Activated CD8-positive, alpha-beta T cell treated with anti-CD3 and anti-CD28 coated beads, Interleukin-2, amount 10 ng/mL, durations not matched to agents 7 days and 5 days (primary cell): ENCODE data around the gene NEK9. TPM values are rescaled to one million over a fixed set of nuclear protein-coding genes. Genes with fewer than 3 reads are reported as not detected.
"Not testable (repeated sequence)": the region's sequence is repeated elsewhere in the genome, so short reads cannot be mapped to it uniquely, and the experiment has no call there.

Experiments
- ATAC-seq: fragments of 150-1000 bp; cut with Tn5 transposase; one replicate; pipeline ENCODE4 v1.10.0; 2021; ENCODE audit warnings: moderate library complexity
- CTCF ChIA-PET: fragments of 350-600 bp; sonication (Branson Sonifier 250); formaldehyde crosslinking; loops from one replicate; lab custom pipeline; 2021; ENCODE audit warnings: antibody characterized with exemption; lab: Charles Lee
- POLR2A ChIA-PET: fragments of 350-600 bp; sonication (Branson Sonifier 250); formaldehyde crosslinking; loops from one replicate; lab custom pipeline; 2021; ENCODE audit warnings: antibody characterized with exemption; lab: Charles Lee
- DNase-seq: peaks from one replicate; pipeline ENCODE4 v3.0.0-alpha.2; 2020
- H3K27ac Mint-ChIP-seq: one replicate; pipeline ENCODE4 v1.8.0; 2021; ENCODE audit warnings: mild to moderate bottlenecking, mixed read lengths
- H3K27me3 Mint-ChIP-seq: one replicate; pipeline ENCODE4 v1.8.0; 2021; ENCODE audit warnings: low read depth, mixed read lengths
- H3K36me3 Mint-ChIP-seq: one replicate; pipeline ENCODE4 v1.8.0; 2021; ENCODE audit warnings: low read depth, mixed read lengths
- H3K4me1 Mint-ChIP-seq: one replicate; pipeline ENCODE4 v1.8.0; 2021; ENCODE audit warnings: low read depth, mixed read lengths
- H3K4me3 Mint-ChIP-seq: one replicate; pipeline ENCODE4 v1.8.0; 2021; ENCODE audit warnings: mild to moderate bottlenecking, mixed read lengths
- H3K9me3 Mint-ChIP-seq: one replicate; pipeline ENCODE4 v1.8.0; 2022; ENCODE audit warnings: mixed read lengths; ENCODE audit not compliant: insufficient read depth
- total RNA-seq, 2 experiments: library from RNA; stranded (reverse); gene quantifications; one replicate each; pipeline ENCODE4 v1.2.3, GENCODE V29; 2021

NEK9 gene
- total RNA-seq, 2 experiments from 2014 or later = 73.7 to 80.0 TPM

DNA sequence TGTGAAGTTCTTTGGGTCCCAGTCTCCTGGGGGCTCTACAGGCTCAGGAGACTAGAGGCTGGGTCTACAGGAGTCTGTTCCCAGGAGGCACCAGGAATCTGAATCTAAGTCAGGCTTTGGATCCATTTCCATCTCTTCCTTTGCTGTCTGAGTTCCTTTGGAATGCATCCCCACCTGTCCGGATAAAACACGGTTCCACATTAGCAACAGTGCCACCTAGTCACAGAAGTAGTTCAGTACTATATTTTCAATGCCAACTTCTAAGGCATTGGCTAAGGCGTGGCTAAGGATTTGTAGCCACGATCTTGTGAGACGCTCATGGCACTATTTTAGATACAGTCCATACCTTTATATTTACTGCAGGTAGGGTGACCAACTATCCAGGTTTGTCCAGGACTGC is 42.3 kb downstream of the NEK9 start:
- Mint-ChIP-seq H3K4me1 (no peaks in the 10 kb centered on the region), H3K9me3 (no peaks in the 10 kb centered on the region), H3K27ac (no peak overlapping the region), H3K4me3 (no peak overlapping the region), H3K36me3 (peaks cover 50% of the 10 kb centered on the region), H3K27me3 (no peaks in the 10 kb centered on the region)
- POLR2A ChIA-PET = no interaction called here
- CTCF ChIA-PET = interaction anchor here (0.9 kb wide), 1 partner anchor 10 kb away, joined by 3 read pairs; no protein-coding TSS in a partner anchor
- no peak for ATAC-seq
- no peak for DNase-seq

DNA sequence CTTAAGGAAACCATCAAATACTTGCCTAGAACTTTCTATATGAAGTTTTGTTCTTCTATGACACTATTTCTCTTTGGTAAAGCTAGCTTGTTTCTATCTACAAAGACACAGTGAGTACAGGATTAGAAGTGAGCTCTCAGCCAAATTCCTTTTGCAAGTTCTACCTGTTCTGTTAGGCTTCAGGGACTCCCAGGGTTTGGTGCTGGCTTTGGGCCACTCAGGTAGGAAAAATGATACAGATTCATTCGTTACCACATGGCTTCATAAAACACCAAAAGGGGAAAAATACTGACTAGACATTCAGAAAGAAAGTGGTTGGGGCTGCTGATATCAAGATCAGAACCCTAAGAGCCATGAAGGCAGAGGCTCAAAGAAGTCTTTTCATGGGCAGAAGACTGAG is 43.6 kb downstream of the NEK9 start:
- Mint-ChIP-seq H3K4me1 (no peaks in the 10 kb centered on the region), H3K9me3 (no peaks in the 10 kb centered on the region), H3K36me3 (peaks cover 48% of the 10 kb centered on the region), H3K4me3 (no peak overlapping the region), H3K27ac (no peak overlapping the region), H3K27me3 (no peaks in the 10 kb centered on the region)
- ChIA-PET CTCF (interaction anchor here (0.6 to 1.7 kb wide), 3 partner anchors 137 to 222 kb away, joined by 3 to 6 read pairs (median 4); no protein-coding TSS in a partner anchor), POLR2A (no interaction called here)
- DNase-seq (no peak), ATAC-seq (no peak)

DNA sequence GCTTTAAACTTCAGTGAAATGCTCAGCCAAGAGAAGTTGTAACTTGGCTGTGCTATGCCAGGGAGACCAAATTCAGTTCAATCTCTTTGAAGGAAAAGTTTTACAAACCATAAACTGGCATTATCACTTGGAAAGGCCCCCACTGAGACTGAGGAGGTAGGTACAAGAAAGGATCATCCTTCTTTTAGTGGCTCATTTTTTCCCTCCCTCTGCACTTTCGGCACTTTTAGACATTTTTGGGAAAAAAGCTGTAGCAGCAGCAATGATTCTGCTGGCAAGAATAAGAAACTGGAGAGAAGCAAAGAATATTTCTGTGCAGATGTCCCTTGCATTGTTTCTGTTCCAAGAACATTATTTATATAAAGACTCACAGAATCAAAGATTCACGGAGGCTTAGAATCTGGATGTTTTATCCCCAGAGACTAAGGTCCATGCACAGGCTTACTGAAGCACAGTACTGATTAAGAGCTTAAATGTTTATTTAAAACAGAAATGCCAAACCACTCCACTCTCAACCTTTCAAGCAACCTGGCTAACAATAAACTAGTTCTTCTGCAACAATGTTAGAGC is 45.1 kb downstream of the NEK9 start:
- Mint-ChIP-seq H3K27ac (no peak overlapping the region), H3K27me3 (no peaks in the 10 kb centered on the region), H3K9me3 (no peaks in the 10 kb centered on the region), H3K36me3 (peaks cover 39% of the 10 kb centered on the region), H3K4me1 (no peaks in the 10 kb centered on the region), H3K4me3 (no peak overlapping the region)
- DNase-seq (no peak), ATAC-seq (no peak)
- CTCF ChIA-PET = no interaction called here
- POLR2A ChIA-PET = no interaction called here

DNA sequence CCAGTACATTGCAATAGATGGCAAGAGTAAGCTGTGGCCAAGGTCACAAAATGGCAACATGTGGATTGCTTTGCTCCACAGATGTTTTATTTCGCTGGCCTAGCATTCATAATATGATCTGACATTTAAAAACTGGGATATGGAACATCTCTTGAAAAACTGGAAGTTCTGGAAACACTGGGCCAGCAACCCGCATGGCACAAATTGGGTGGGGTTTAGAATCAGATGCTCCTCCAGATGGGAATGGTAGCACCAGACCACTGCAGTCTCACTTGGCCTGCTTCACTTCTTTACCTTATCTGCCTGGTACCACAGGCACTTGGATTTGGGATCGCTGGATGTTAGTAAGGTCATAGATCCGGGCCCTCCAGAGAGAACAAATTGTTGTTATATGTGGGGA is 47.3 kb downstream of the NEK9 start:
- CTCF ChIA-PET = interaction anchor here (1.3 to 1.5 kb wide), 2 partner anchors 135 to 174 kb away, joined by 3 to 4 read pairs; no protein-coding TSS in a partner anchor
- POLR2A ChIA-PET = no interaction called here
- Mint-ChIP-seq H3K4me1 (no peaks in the 10 kb centered on the region), H3K27ac (no peak overlapping the region), H3K9me3 (no peaks in the 10 kb centered on the region), H3K4me3 (no peak overlapping the region), H3K27me3 (no peaks in the 10 kb centered on the region), H3K36me3 (peaks cover 23% of the 10 kb centered on the region)
- DNase-seq (no peak), ATAC-seq (no peak)

DNA sequence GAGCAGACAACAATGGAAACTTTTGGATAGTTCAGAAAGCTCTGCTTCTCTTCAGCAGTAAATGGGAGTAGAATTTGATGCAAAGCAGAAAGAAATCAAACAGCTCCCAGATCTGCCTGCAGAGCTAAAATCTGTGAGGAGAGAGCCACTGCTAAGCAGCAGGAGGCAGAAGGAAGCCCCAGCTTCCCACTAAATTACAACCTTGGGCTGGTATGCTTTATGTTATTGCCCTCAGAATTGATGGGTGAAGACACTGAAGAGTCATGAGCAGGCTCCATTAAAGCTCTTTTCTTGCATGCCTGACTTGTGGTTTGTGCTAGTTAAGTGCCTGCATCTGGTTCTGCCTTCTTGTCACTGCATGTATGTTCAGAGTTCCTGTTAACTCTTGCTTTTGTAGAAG is 49.1 kb downstream of the NEK9 start:
- Mint-ChIP-seq H3K36me3 (peaks cover 13% of the 10 kb centered on the region), H3K4me3 (no peak overlapping the region), H3K27ac (no peak overlapping the region), H3K27me3 (no peaks in the 10 kb centered on the region), H3K9me3 (no peaks in the 10 kb centered on the region), H3K4me1 (no peaks in the 10 kb centered on the region)
- DNase-seq (no peak), ATAC-seq (no peak)
- ChIA-PET CTCF (interaction anchor here (1.0 to 1.9 kb wide), 3 partner anchors 11 to 223 kb away, joined by 3 to 11 read pairs (median 3); no protein-coding TSS in a partner anchor), POLR2A (interaction anchor here (0.6 kb wide), 1 partner anchor 44 kb away, joined by 3 read pairs; no protein-coding TSS in a partner anchor)

DNA sequence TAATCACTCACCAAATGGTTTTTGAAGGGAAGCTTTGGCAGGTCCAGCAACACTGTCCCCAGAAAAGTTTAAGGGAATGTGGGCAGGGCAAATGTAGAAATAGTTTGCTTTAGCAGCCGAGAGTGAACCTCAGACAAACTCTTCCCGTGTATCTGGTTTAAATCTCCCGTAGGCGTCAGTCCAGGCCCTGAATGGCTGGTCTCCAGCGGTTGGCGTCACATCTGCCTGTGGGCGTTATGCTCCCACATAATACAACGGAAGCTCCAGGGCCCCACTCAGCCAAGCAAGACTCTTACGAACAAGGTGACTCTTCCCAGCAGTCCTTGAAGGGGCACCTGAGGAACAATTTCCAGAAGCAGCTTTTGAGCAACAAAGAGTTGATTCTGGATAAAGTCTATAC is 56.5 kb downstream of the NEK9 start:
- Mint-ChIP-seq H3K27ac (no peak overlapping the region), H3K27me3 (peaks cover 6% of the 10 kb centered on the region), H3K36me3 (no peaks in the 10 kb centered on the region), H3K4me1 (peaks cover 6% of the 10 kb centered on the region), H3K4me3 (no peak overlapping the region), H3K9me3 (no peaks in the 10 kb centered on the region)
- DNase-seq (no peak), ATAC-seq (no peak)
- ChIA-PET POLR2A (no interaction called here), CTCF (interaction anchor here (1.4 to 2.2 kb wide), 3 partner anchors 16 to 125 kb away, joined by 3 to 8 read pairs (median 5); no protein-coding TSS in a partner anchor)

DNA sequence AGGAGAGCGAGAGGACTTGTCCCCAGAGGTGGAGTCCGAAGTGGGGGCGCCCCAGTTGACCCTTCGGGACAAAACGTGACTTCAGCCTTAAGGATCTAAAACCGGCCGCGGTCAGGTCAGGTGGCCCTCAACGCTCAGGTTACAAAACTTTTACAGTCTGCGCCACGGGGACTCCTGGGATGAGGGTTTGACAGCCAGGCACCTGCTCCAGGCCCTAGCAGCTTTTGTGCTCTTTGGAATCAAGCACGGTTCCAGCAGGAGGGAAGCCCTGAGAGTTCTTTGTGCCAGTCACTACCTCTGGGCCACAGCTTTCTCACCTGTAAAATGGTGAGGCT is 57.1 kb downstream of the NEK9 start:
- Mint-ChIP-seq H3K4me1 (peaks cover 7% of the 10 kb centered on the region), H3K27ac (peak overlapping the region; percentile 62), H3K9me3 (no peaks in the 10 kb centered on the region), H3K4me3 (no peak overlapping the region), H3K36me3 (no peaks in the 10 kb centered on the region), H3K27me3 (peaks cover 6% of the 10 kb centered on the region)
- ChIA-PET POLR2A (interaction anchor here (0.7 to 1.0 kb wide), 3 partner anchors 18 to 451 kb away, joined by 3 to 4 read pairs (median 3); partner anchors contain the start of gene MLH3), CTCF (interaction anchor here (1.0 to 2.2 kb wide), 5 partner anchors 17 to 209 kb away, joined by 3 to 8 read pairs (median 4); partner anchors contain the start of gene MLH3)
- DNase-seq (no peak), ATAC-seq (no peak)

DNA sequence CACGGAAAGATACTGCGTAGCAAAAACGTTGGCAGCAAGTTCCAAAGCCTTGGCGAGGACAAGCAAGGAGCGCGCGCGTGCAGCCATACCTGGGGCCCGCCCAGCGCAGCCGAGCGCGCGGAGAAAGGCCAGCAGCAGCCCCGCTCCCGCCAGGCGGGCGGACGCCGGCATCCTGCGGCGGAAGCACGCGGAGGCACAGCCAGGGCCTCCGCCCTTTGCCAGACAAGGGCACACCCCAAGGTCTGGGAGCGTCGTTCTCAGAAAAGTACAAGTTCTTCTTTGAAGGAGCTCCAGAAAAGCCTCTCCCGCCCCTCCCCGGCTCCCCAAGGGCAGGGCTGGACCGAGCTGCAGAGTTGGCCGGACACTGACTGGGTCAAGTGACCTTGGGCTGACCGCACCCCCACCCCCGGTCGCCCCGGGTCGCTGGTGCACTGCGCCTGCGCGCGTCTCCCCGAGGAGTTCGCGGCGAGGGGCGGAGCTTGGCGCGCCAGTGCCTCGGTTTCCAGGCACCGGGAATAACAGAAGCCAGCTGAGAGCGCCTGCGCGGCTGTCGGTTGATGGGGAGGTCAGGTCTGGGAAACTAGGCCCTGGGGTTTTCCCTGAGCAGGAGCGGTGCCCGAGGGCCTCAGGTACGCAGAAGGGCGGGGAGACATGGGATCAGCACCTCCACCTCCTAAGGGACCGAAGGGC is 57.6 kb downstream of the NEK9 start, which contains the start of gene ZC2HC1C:
ZC2HC1C (plus strand) TSS at position 521 of the 690 bp plus-strand sequence. CDS start 933 bp downstream, outside the sequence.
- H3K27me3 Mint-ChIP-seq = peaks cover 6% of the 10 kb centered on the region
- no peaks in the 10 kb centered on the region for H3K9me3 Mint-ChIP-seq
- peak within 1 kb of the TSS; percentile 62 for H3K27ac Mint-ChIP-seq
- ATAC-seq = peak; percentile 94
- no peaks in the 10 kb centered on the region for H3K36me3 Mint-ChIP-seq
- H3K4me3 Mint-ChIP-seq = no peak within 1 kb of the TSS
- peaks cover 10% of the 10 kb centered on the region for H3K4me1 Mint-ChIP-seq
- DNase-seq = peak; percentile 69
- CTCF ChIA-PET = interaction anchor here (1.0 to 2.2 kb wide), 4 partner anchors 17 to 208 kb away, joined by 3 to 8 read pairs (median 4); partner anchors contain the start of gene MLH3
- POLR2A ChIA-PET = interaction anchor here (0.7 to 1.0 kb wide), 4 partner anchors 18 to 452 kb away, joined by 3 to 4 read pairs (median 3); partner anchors contain the start of gene MLH3

DNA sequence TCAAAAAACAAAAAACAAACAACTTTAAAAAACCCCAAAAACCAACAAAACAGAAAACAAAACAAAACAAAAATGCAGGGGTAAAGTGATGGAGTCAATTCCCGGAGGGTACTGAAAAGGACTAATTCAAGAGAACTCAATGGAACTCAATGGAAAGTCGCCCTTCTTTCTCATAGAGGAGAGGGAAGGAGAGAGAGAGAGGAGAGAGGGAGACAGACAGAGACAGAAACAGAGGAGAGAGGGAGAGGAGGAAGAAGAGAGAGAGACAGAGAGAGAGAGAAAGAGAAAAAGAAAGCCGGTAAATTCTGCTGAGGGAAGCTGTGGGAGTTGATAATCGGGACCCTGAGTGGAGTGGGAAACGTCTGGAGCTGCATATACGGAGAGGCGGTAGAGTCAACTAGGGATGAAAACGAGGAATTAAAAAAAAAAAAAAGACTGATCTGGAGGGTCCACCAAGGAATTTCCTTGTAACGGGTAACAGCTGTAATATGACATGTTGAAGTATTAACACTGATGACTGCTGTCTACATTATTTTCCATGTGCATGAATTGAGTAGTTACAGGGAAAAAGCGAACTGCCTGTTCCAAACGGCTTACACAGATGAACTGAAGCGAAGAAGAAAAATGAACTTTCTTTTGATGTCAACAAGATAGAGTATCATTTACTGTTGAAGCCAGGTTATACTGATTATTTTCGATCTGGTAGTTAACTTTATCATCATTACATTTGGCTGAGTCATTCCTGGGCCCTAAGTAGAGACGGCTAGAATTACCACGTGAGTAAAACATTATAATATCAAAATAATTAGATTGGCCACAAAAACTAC is 58.3 kb downstream of the NEK9 start:
- Mint-ChIP-seq H3K9me3 (no peaks in the 10 kb centered on the region), H3K27ac (no peak overlapping the region), H3K4me3 (no peak overlapping the region), H3K4me1 (peaks cover 16% of the 10 kb centered on the region), H3K36me3 (peaks cover 4% of the 10 kb centered on the region), H3K27me3 (peaks cover 6% of the 10 kb centered on the region)
- ATAC-seq = no peak
- ChIA-PET CTCF (interaction anchor here (1.0 to 1.6 kb wide), 2 partner anchors 17 to 208 kb away, joined by 3 to 4 read pairs; partner anchors contain the start of gene MLH3), POLR2A (no interaction called here)
- DNase-seq = no peak

DNA sequence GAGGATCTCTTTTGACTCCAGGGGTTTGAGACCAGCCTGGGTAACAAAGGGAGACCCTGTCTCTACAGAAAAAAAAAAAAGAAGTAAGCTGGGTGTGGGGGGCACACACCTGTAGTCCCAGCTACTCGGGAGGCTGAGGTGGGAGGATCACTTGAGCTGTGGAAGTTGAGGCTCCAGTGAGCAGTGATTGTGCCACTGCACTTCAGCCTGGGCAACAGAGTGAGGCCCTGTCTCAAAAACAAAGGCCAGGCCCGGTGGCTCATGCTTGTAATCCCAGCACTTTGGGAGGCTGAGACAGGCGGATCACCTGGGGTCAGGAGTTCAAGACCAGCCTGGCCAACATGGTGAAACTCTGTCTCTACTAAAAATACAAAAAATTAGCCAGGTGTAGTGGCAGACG is 59.1 kb downstream of the NEK9 start:
- H3K9me3 Mint-ChIP-seq, H3K27me3 Mint-ChIP-seq, CTCF ChIA-PET, POLR2A ChIA-PET, H3K27ac Mint-ChIP-seq, H3K4me3 Mint-ChIP-seq, DNase-seq, ATAC-seq: not testable (repeated sequence)
- H3K4me1 Mint-ChIP-seq = peaks cover 22% of the 10 kb centered on the region
- H3K36me3 Mint-ChIP-seq = peaks cover 10% of the 10 kb centered on the region

DNA sequence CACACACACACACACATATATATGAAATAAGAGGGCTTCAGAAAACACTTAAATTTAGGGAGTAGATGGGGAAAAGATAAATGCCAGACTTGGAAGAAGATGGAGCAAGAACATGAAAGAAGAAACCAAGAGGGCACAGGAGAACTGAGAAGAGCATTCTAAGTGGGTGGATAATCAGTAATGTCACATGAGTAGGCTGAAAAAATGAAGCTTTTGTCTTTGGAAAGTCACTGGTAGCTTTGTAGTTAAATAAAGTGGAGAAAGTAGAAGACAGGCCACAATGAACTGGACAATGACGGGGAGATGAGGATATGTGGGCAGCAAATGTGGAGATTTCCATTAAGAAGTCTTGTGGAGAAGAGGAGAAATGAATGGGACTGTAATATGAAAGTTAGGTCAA is 59.6 kb downstream of the NEK9 start:
- Mint-ChIP-seq H3K9me3 (no peaks in the 10 kb centered on the region), H3K27me3 (peaks cover 6% of the 10 kb centered on the region), H3K27ac (no peak overlapping the region), H3K36me3 (peaks cover 13% of the 10 kb centered on the region), H3K4me1 (peaks cover 27% of the 10 kb centered on the region), H3K4me3 (no peak overlapping the region)
- DNase-seq (no peak), ATAC-seq (no peak)
- ChIA-PET POLR2A (no interaction called here), CTCF (no interaction called here)
